Measurements from ENCODE around the gene C9.
"Not testable (repeated sequence)": the region's sequence is repeated elsewhere in the genome, so short reads cannot be mapped to it uniquely, and the experiment has no call there.

DNA sequence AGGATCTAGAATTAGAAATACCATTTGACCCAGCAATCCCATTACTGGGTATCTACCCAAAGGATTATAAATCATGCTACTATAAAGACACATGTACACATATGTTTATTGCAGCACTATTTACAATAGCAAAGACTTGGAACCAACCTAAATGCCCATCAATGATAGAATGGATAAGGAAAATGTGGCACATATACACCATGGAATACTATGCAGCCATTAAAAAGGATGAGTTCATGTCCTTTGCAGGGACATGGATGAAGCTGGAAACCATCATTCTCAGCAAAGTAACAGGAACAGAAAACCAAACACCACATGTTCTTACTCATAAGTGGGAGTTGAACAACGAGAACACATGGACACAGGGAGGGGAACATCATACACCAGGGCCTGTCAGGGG lies 129.8 kb downstream of the C9 start:
- TF ChIP-seq YY1 (IDR thresholded peaks at IDR 0.05; ENCODE audit: insufficient read depth, insufficient read length); SUZ12 (IDR thresholded peaks at IDR 0.05; ENCODE audit: extremely low read depth, insufficient read depth, insufficient read length): not testable (repeated sequence)
